HL-60 (cell line): Measurements from ENCODE around the gene COL24A1.

ENCODE experiments used
- DNase-seq, 2 experiments: peaks; one replicate each; pipeline ENCODE4 v3.0.0-alpha.2; 2010 to 2020; ENCODE audit warnings: low read depth in 1 of 2, low spot score in 1 of 2
- H3K27ac ChIP-seq: fragments of 250-450 bp; sonication (Bioruptor Pico); replicated peaks from 2 replicates; pipeline ENCODE4 v1.5.1; 2020; ENCODE audit warnings: mild to moderate bottlenecking, moderate library complexity
- H3K27me3 ChIP-seq: fragments of 250-450 bp; sonication (Bioruptor Pico); 2 replicates; pipeline ENCODE4 v1.5.1; 2021; ENCODE audit warnings: mild to moderate bottlenecking, moderate library complexity; ENCODE audit not compliant: insufficient read depth, poor library complexity, severe bottlenecking
- H3K4me3 ChIP-seq: replicated peaks from 2 replicates; pipeline ENCODE4 v1.5.1; 2011; ENCODE audit warnings: mild to moderate bottlenecking, control low read depth, low read length; ENCODE audit not compliant: insufficient read depth
- GABPA ChIP-seq: IDR thresholded peaks from 2 replicates; pipeline ENCODE4 v1.6.1; 2012; ENCODE audit warnings: low read depth
- POLR2AphosphoS5 ChIP-seq: IDR thresholded peaks from 2 replicates; pipeline ENCODE4 v1.6.1; 2012; ENCODE audit warnings: low read depth
- SPI1 ChIP-seq: IDR thresholded peaks from 2 replicates; pipeline ENCODE4 v1.6.1; 2012; ENCODE audit warnings: low read depth, mild to moderate bottlenecking, borderline replicate concordance
- TF ChIP-seq, protein P1 (sequence below): IDR thresholded peaks from 2 replicates; pipeline ENCODE4 v1.6.1; 2012; ENCODE audit warnings: low read depth; ENCODE audit not compliant: insufficient replicate concordance
- TF ChIP-seq, protein P2 (sequence below): IDR thresholded peaks from one replicate; pipeline ENCODE4 v1.5.1; 2011; ENCODE audit warnings: low read length, control low read depth, inconsistent platforms; ENCODE audit not compliant: insufficient read depth

COL24A1 gene

DNA sequence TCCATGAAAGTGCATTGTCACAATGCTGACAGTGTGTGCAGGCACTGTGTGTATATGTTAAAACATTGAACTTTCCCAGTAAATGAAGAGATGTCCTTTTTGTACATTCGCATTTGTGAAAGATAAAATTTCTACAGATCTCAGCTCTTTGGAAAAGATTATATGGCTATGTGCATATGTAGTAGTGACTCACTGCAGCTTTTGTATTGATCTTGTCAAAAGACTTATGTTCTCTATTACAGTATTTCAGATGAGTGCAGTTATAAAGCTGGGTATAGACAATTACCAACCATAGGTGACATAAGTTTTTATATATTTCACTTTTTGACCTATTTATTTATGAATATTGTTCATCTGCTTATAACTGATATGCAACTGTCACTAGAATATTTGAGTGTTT is 212.6 kb downstream of the COL24A1 start:
- no peak overlapping the region for H3K27ac ChIP-seq
- H3K4me3 ChIP-seq = no peak overlapping the region
- TF ChIP-seq POLR2AphosphoS5 (no peak), SPI1 (no peak), GABPA (no peak)
- TF ChIP-seq, protein P1, sequence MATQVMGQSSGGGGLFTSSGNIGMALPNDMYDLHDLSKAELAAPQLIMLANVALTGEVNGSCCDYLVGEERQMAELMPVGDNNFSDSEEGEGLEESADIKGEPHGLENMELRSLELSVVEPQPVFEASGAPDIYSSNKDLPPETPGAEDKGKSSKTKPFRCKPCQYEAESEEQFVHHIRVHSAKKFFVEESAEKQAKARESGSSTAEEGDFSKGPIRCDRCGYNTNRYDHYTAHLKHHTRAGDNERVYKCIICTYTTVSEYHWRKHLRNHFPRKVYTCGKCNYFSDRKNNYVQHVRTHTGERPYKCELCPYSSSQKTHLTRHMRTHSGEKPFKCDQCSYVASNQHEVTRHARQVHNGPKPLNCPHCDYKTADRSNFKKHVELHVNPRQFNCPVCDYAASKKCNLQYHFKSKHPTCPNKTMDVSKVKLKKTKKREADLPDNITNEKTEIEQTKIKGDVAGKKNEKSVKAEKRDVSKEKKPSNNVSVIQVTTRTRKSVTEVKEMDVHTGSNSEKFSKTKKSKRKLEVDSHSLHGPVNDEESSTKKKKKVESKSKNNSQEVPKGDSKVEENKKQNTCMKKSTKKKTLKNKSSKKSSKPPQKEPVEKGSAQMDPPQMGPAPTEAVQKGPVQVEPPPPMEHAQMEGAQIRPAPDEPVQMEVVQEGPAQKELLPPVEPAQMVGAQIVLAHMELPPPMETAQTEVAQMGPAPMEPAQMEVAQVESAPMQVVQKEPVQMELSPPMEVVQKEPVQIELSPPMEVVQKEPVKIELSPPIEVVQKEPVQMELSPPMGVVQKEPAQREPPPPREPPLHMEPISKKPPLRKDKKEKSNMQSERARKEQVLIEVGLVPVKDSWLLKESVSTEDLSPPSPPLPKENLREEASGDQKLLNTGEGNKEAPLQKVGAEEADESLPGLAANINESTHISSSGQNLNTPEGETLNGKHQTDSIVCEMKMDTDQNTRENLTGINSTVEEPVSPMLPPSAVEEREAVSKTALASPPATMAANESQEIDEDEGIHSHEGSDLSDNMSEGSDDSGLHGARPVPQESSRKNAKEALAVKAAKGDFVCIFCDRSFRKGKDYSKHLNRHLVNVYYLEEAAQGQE = no peak
- TF ChIP-seq, protein P2, sequence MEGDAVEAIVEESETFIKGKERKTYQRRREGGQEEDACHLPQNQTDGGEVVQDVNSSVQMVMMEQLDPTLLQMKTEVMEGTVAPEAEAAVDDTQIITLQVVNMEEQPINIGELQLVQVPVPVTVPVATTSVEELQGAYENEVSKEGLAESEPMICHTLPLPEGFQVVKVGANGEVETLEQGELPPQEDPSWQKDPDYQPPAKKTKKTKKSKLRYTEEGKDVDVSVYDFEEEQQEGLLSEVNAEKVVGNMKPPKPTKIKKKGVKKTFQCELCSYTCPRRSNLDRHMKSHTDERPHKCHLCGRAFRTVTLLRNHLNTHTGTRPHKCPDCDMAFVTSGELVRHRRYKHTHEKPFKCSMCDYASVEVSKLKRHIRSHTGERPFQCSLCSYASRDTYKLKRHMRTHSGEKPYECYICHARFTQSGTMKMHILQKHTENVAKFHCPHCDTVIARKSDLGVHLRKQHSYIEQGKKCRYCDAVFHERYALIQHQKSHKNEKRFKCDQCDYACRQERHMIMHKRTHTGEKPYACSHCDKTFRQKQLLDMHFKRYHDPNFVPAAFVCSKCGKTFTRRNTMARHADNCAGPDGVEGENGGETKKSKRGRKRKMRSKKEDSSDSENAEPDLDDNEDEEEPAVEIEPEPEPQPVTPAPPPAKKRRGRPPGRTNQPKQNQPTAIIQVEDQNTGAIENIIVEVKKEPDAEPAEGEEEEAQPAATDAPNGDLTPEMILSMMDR = no peak
- no peak for DNase-seq
- H3K27me3 ChIP-seq = no peaks in the 10 kb centered on the region

- Histone ChIP-seq H3K27ac (no peak overlapping the region), H3K27me3 (no peaks in the 10 kb centered on the region), H3K4me3 (no peak overlapping the region)
- no peak for TF ChIP-seq GABPA
- no peak for TF ChIP-seq SPI1
- TF ChIP-seq, protein P1 = no peak
- no peak for TF ChIP-seq POLR2AphosphoS5
- TF ChIP-seq, protein P2 = no peak
- DNase-seq = no peak
These were observed 213.0 kb downstream of the COL24A1 start for GRCh38 chr1:85943526-85943925.

DNA sequence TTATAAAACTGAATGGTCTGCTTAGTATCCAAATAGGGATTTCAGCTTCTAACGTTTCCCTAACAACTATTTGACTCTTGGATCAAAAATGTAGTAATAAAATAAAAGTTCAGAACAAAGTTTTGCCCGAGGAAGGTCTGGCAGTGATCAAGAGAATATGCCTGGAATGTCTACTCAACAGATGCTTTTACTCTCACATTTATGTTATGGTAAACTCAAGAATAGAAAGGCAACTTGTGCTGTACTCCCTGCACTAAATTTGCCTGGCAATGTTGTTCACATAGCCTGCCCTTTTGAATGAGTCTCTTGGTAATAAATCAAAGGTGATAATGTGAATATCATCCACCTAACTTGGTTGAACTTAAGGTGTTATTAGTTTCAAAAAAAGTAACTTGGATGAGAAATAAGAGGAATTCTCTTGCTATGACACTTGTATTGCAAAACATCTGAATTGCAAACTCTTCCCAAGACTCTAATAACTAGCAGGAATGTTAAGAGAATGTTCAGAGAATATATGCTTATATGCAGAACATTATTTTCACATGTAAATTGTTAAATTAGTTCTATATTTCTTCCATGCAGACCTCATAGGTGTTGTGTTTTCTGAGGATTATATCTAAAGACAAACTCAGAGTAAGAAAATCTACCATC is 215.8 kb downstream of the COL24A1 start:
- H3K27ac ChIP-seq = no peak overlapping the region
- TF ChIP-seq POLR2AphosphoS5 (no peak), GABPA (no peak), SPI1 (no peak)
- TF ChIP-seq, protein P1 = no peak
- TF ChIP-seq, protein P2 = no peak
- DNase-seq = no peak

More for the DNA sequence above, 215.8 kb downstream of the COL24A1 start:
- no peaks in the 10 kb centered on the region for H3K27me3 ChIP-seq
- no peak overlapping the region for H3K4me3 ChIP-seq
